GM13977 (cell line): ENCODE data around the gene LTBP3.
A peak's percentile ranks its signal among the peaks of the same experiment; 100 is the strongest.

Experiments
- DNase-seq: peaks from one replicate; pipeline ENCODE4 v3.0.0; 2012; ENCODE audit warnings: low spot score
- CTCF ChIP-seq: IDR thresholded peaks from 2 replicates; pipeline ENCODE4 v1.5.1; 2012; ENCODE audit warnings: mild to moderate bottlenecking, control low read depth; ENCODE audit not compliant: insufficient read depth; ENCODE audit errors: extremely low read depth, missing control alignments
- in situ Hi-C: fragments of 300-500 bp; cut with MboI; formaldehyde crosslinking; loops from one replicate; pipeline ENCODE4 v1.12.0; 2022; ENCODE audit warnings: low sequenced_read_pairs, low pct_unique_long_range_greater_than_20kb, mixed read lengths, inconsistent platforms; ENCODE audit not compliant: unreplicated experiment

LTBP3 gene

GRCh38 chr11:65596520-65596919 lies 38.4 kb upstream of the LTBP3 start:
- in situ Hi-C loops: no loop called here
- no peak for DNase-seq
- no peak for TF ChIP-seq CTCF

- in situ Hi-C loops: no loop called here
- no peak for TF ChIP-seq CTCF
- DNase-seq: no peak
Measured at GRCh38 chr11:65595543-65596281, 37.6 kb upstream of the LTBP3 start, which contains the start of gene KCNK7. Gene KCNK7, minus strand, starts transcription at chr11:65595800. Its CDS starts 28 bp downstream, at chr11:65595772.

GRCh38 chr11:65595131-65595530 lies 37.0 kb upstream of the LTBP3 start:
- no peak for TF ChIP-seq CTCF
- no peak for DNase-seq
- in situ Hi-C loops: no loop called here

GRCh38 chr11:65593518-65594414 lies 35.6 kb upstream of the LTBP3 start:
- peak; percentile 79 for DNase-seq
- in situ Hi-C loops: no loop called here
- peak; percentile 64 for TF ChIP-seq CTCF

- in situ Hi-C loops: no loop called here
- TF ChIP-seq CTCF: no peak
- DNase-seq: no peak
Measured at GRCh38 chr11:65592858-65593517, 34.8 kb upstream of the LTBP3 start.
